Motor neuron (in vitro differentiated cells): Measurements from ENCODE around the gene HECTD3. TPM values are rescaled to one million over a fixed set of nuclear protein-coding genes. Genes with fewer than 3 reads are reported as not detected.
A peak's percentile ranks its signal among the peaks of the same experiment; 100 is the strongest.
"Not testable (repeated sequence)": the region's sequence is repeated elsewhere in the genome, so short reads cannot be mapped to it uniquely, and the experiment has no call there.

Source experiments
- ATAC-seq, 8 experiments: fragments of 200-7000 bp; cut with Tn5 transposase; replicated peaks in 6 of 8; 2 replicates each; pipeline ENCODE4 v1.8.0; 2021; ENCODE audit warnings: mild to moderate bottlenecking in 8 of 8, moderate library complexity in 8 of 8
- H3K27ac ChIP-seq, 2 donors: fragments of 250-450 bp; sonication (Bioruptor Pico); 2 replicates each; pipeline ENCODE4 v1.9.0; 2021; ENCODE audit warnings: antibody characterized with exemption in 2 of 2, mild to moderate bottlenecking in 2 of 2, moderate library complexity in 1 of 2
- H3K4me1 ChIP-seq, 2 donors: fragments of 250-450 bp; sonication (Bioruptor Pico); replicated peaks in 1 of 2; 2 replicates each; pipeline ENCODE4 v1.6.1; 2021; ENCODE audit warnings: antibody characterized with exemption in 2 of 2, mild to moderate bottlenecking in 2 of 2, moderate library complexity in 1 of 2
- H3K4me3 ChIP-seq, 5 donors: fragments of 250-450 bp; sonication (Bioruptor Pico); 2 replicates each; pipeline ENCODE4 v1.9.0; 2021; ENCODE audit warnings: antibody characterized with exemption in 5 of 5, mild to moderate bottlenecking in 5 of 5, moderate library complexity in 4 of 5
- WGBS, 10 experiments: fragments of 450-650 bp; shearing (Covaris generic); methylation state at CpG; one replicate each; pipeline ENCODE4 v1.0.0; 2022; 5-methylcytosine and 5-hydroxymethylcytosine counted together
- in situ Hi-C, 9 experiments: fragments of 400-800 bp; cut with MboI; loops; one replicate each; pipeline ENCODE4 v1.15.0; 2021; ENCODE audit warnings: low sequenced_read_pairs in 9 of 9, low pct_unique_long_range_greater_than_20kb in 2 of 9; ENCODE audit not compliant: unreplicated experiment in 9 of 9
- total RNA-seq, 8 experiments: library from RNA; unstranded; fragments of 300-600 nt; gene quantifications; 2 replicates each; pipeline versions ENCODE4 v1.2.3 to v1.2.4, GENCODE V29; 2022

Gene HECTD3
- total RNA-seq, 8 experiments from 2014 or later: 12.1 to 33.9 (median 23.3) TPM

- Histone ChIP-seq H3K4me3 (no peak overlapping the region), H3K4me1 (no peaks in the 10 kb centered on the region), H3K27ac (no peak overlapping the region)
- ATAC-seq: no peak
- 60 to 100% (median 93%) methylated on average over 1 to 3 of the region's 3 CpGs; no CpG with 5 or more reads in 1 of the 10 experiments for WGBS, 10 experiments
- in situ Hi-C loops: no loop called here
Observed at GRCh38 chr1:44962729-44963128, 48.4 kb downstream of the HECTD3 start.

- ATAC-seq, H3K4me1 ChIP-seq, H3K4me3 ChIP-seq, H3K27ac ChIP-seq, in situ Hi-C loops: not testable (repeated sequence)
- 60 to 100% (median 91%) methylated on average over 1 to 4 of the region's 4 CpGs; no CpG with 5 or more reads in 3 of the 10 experiments for WGBS, 10 experiments
Observed at GRCh38 chr1:44962022-44962421, 49.1 kb downstream of the HECTD3 start.

GRCh38 chr1:44957566-44957965 is 53.6 kb downstream of the HECTD3 start:
- H3K4me1 ChIP-seq, H3K27ac ChIP-seq, in situ Hi-C loops, H3K4me3 ChIP-seq: not testable (repeated sequence)
- 50 to 100% (median 91%) methylated on average over 1 to 3 of the region's 3 CpGs; no CpG with 5 or more reads in 4 of the 10 experiments for WGBS, 10 experiments
- ATAC-seq: peak in 3 of 8 experiments; percentile 36 to 92 (median 90)

GRCh38 chr1:44956077-44956476 is 55.0 kb downstream of the HECTD3 start:
- WGBS, 10 experiments: 40 to 100% (median 100%) methylated on average over 1 to 2 of the region's 3 CpGs; no CpG with 5 or more reads in 6 of the 10 experiments

More at GRCh38 chr1:44956077-44956476, 55.0 kb downstream of the HECTD3 start:
- H3K4me1 ChIP-seq, H3K4me3 ChIP-seq, ATAC-seq, H3K27ac ChIP-seq, in situ Hi-C loops: not testable (repeated sequence)

Other genes with a start within 250 kb of the HECTD3 start
- 1,000 to 10,000 TPM; 2,114 to 6,000 (median 3,055) TPM for gene RPS8, start 235.8 kb downstream of the HECTD3 start, total RNA-seq
- gene BEST4, start 223.2 kb downstream of the HECTD3 start, total RNA-seq: under 1 TPM in 7 of 8 experiments, not detected in 1; 0.13 to 0.95 (median 0.27) TPM
- gene PLK3, start 210.9 kb downstream of the HECTD3 start, total RNA-seq: 10 to 100 TPM; 17.4 to 48.5 (median 28.3) TPM
- 1 to 10 TPM in 2 of 8 experiments, under 1 TPM in 5, not detected in 1; 0.22 to 1.5 (median 0.73) TPM for gene DYNLT4, start 204.0 kb downstream of the HECTD3 start, total RNA-seq
- 10 to 100 TPM in 2 of 8 experiments, 1 to 10 TPM in 5, under 1 TPM in 1; 0.60 to 18.5 (median 6.0) TPM for gene BTBD19, start 202.8 kb downstream of the HECTD3 start, total RNA-seq
- 1 to 10 TPM in 7 of 8 experiments, under 1 TPM in 1; 0.81 to 3.0 (median 2.2) TPM for gene PTCH2, start 168.1 kb downstream of the HECTD3 start, total RNA-seq
- 10 to 100 TPM; 31.2 to 58.2 (median 41.7) TPM for gene EIF2B3, start 24.7 kb downstream of the HECTD3 start, total RNA-seq
- gene UROD, start 930 bp upstream of the HECTD3 start, total RNA-seq: 100 to 1,000 TPM in 4 of 8 experiments, 10 to 100 TPM in 4; 60.9 to 229 (median 99.3) TPM
- gene ZSWIM5, start 195.3 kb upstream of the HECTD3 start, total RNA-seq: 10 to 100 TPM in 4 of 8 experiments, 1 to 10 TPM in 1, under 1 TPM in 3; 0.35 to 30.9 (median 15.2) TPM